Measurements from ENCODE around the gene CHCHD6.

GRCh38 chr3:126987596-126987995, 283.6 kb downstream of the CHCHD6 start:
- no peak for TF ChIP-seq CTCF (IDR thresholded peaks at IDR 0.05; ENCODE audit: extremely low read depth in 1 of 2, insufficient read depth in 1 of 2, low read depth in 1 of 2, low read length in 2 of 2)
- TF ChIP-seq POLR2A (IDR thresholded peaks at IDR 0.05; ENCODE audit: low read depth, low read length): no peak
- TF ChIP-seq POLR2AphosphoS5 (IDR thresholded peaks at IDR 0.05; ENCODE audit: insufficient read depth, low read depth, low read length): no peak
- no peak for TF ChIP-seq JUN (IDR thresholded peaks at IDR 0.05; ENCODE audit: borderline replicate concordance, insufficient read depth, insufficient read length, low read depth)
- no peak for TF ChIP-seq EZH2 (IDR thresholded peaks at IDR 0.05; ENCODE audit: borderline replicate concordance, low read depth, low read length, severe bottlenecking)
- TF ChIP-seq MYC (IDR thresholded peaks at IDR 0.05; ENCODE audit: low read depth, low read length): no peak
- no peak for TF ChIP-seq MAX (IDR thresholded peaks at IDR 0.05; ENCODE audit: insufficient read depth, insufficient read length)
- no peak for TF ChIP-seq FOS (IDR thresholded peaks at IDR 0.05; ENCODE audit: borderline replicate concordance, insufficient read depth, low read length)
- TF ChIP-seq GATA2 (IDR thresholded peaks at IDR 0.05; ENCODE audit: insufficient read depth, insufficient read length, low read depth, low read length): no peak

Measured in endothelial cell of umbilical vein (primary cell).